Body of pancreas (tissue), 4 donors: ENCODE results near the gene OLA1. TPM values are rescaled to one million over a fixed set of nuclear protein-coding genes. Genes with fewer than 3 reads are reported as not detected.

Experiments used
- ATAC-seq: fragments of 150-250 bp; one replicate; pipeline ENCODE4 v1.9.1; 2016
- DNase-seq, 4 donors: peaks; one replicate each; pipeline ENCODE4 v3.0.0-alpha.2; 2019
- H3K27ac ChIP-seq, 4 donors: fragments of 200-600 bp; sonication (generic); 1 replicate in 3 of 4; 2 replicates in 1 of 4; pipeline versions ENCODE4 v1.5.1 to v1.6.1; 2016 to 2019; ENCODE audit warnings: mild to moderate bottlenecking in 1 of 4, mixed read lengths in 1 of 4, moderate library complexity in 1 of 4
- H3K27me3 ChIP-seq, 2 donors: fragments of 200-600 bp; sonication (generic); one replicate each; pipeline ENCODE4 v1.6.0; 2016; ENCODE audit warnings: mild to moderate bottlenecking in 1 of 2
- H3K36me3 ChIP-seq, 2 donors: fragments of 200-600 bp; sonication (generic); replicated peaks in 1 of 2; 2 replicates each; pipeline ENCODE4 v1.5.1; 2016; ENCODE audit warnings: low read depth in 2 of 2; ENCODE audit not compliant: insufficient read depth in 1 of 2
- H3K4me1 ChIP-seq: fragments of 200-600 bp; sonication (generic); one replicate; pipeline ENCODE4 v1.6.0; 2016
- H3K4me3 ChIP-seq, 2 donors: fragments of 200-600 bp; sonication (generic); 1 replicate in 1 of 2; 2 replicates in 1 of 2; pipeline ENCODE4 v1.5.1; 2016 to 2019
- H3K9me3 ChIP-seq, 3 donors: fragments of 200-600 bp; sonication (generic); 1 replicate in 2 of 3; 2 replicates in 1 of 3; pipeline ENCODE4 v1.5.1; 2016
- CTCF ChIP-seq, 7 experiments: fragments of 450-650 bp in 4 of 7; fragments of 200-600 bp in 3 of 7; sonication (generic) in 3 of 7; IDR thresholded peaks; one replicate each; pipeline ENCODE4 v1.5.1; 2016 to 2019; ENCODE audit warnings: antibody characterized with exemption in 7 of 7
- POLR2A ChIP-seq, 3 donors: fragments of 450-650 bp; IDR thresholded peaks; one replicate each; pipeline ENCODE4 v1.6.1; 2016; ENCODE audit warnings: antibody characterized with exemption in 3 of 3, mild to moderate bottlenecking in 2 of 3
- WGBS, 2 donors: methylation state at CpG; one replicate each; pipeline ENCODE4 v1.1.5; 2017; 5-methylcytosine and 5-hydroxymethylcytosine counted together
- intact Hi-C: fragments of 100-400 bp; cut with DNase I; formaldehyde crosslinking; loops from one replicate; pipeline ENCODE4 v1.15.1; 2023
- total RNA-seq, 2 donors: library from RNA; depleted of rRNA; stranded (reverse); fragments of >200 nt; gene quantifications; one replicate each; pipeline ENCODE4 v1.1.0, GENCODE V29; 2016

OLA1 gene
- total RNA-seq, 2 donors from 2014 or later, result 17.8 to 43.3 TPM

- WGBS, 2 donors, result 89 to 91% methylated on average over 5 of the region's 5 CpGs
- no peaks in the 10 kb centered on the region for H3K4me1 ChIP-seq
- intact Hi-C loops, result no loop called here
- no peaks in the 10 kb centered on the region for H3K36me3 ChIP-seq
- no peaks in the 10 kb centered on the region for H3K9me3 ChIP-seq
- H3K27me3 ChIP-seq, result no peaks in the 10 kb centered on the region
- no peak overlapping the region for H3K27ac ChIP-seq
- TF ChIP-seq POLR2A (IDR thresholded peaks at IDR 0.05) (no peak), CTCF (IDR thresholded peaks at IDR 0.05) (no peak)
- no peak for ATAC-seq
- no peak for DNase-seq
- H3K4me3 ChIP-seq, result no peak overlapping the region
Measured at GRCh38 chr2:174181368-174181767, 67.0 kb downstream of the OLA1 start.

- Histone ChIP-seq H3K27me3 (no peaks in the 10 kb centered on the region), H3K27ac (no peak overlapping the region), H3K9me3 (no peaks in the 10 kb centered on the region), H3K36me3 (no peaks in the 10 kb centered on the region), H3K4me1 (no peaks in the 10 kb centered on the region), H3K4me3 (no peak overlapping the region)
- TF ChIP-seq CTCF (IDR thresholded peaks at IDR 0.05), result no peak
- TF ChIP-seq POLR2A (IDR thresholded peaks at IDR 0.05), result no peak
- intact Hi-C loops, result no loop called here
- DNase-seq, result no peak
- no peak for ATAC-seq
Measured at GRCh38 chr2:174180726-174181236, 67.6 kb downstream of the OLA1 start.

- intact Hi-C loops, result no loop called here
- WGBS, 2 donors, result 77 to 83% methylated on average over 1 of the region's 1 CpG
- Histone ChIP-seq H3K4me1 (no peaks in the 10 kb centered on the region), H3K36me3 (no peaks in the 10 kb centered on the region), H3K27ac (no peak overlapping the region), H3K9me3 (no peaks in the 10 kb centered on the region), H3K4me3 (no peak overlapping the region), H3K27me3 (no peaks in the 10 kb centered on the region)
- no peak for ATAC-seq
- no peak for DNase-seq
- TF ChIP-seq CTCF (IDR thresholded peaks at IDR 0.05) (no peak), POLR2A (IDR thresholded peaks at IDR 0.05) (no peak)
Measured at GRCh38 chr2:174180165-174180724, 68.1 kb downstream of the OLA1 start.

GRCh38 chr2:174177316-174177890 lies 70.9 kb downstream of the OLA1 start:
- WGBS, 2 donors, result 56 to 59% methylated on average over 2 of the region's 2 CpGs
- H3K36me3 ChIP-seq, result no peaks in the 10 kb centered on the region
- no peaks in the 10 kb centered on the region for H3K27me3 ChIP-seq
- intact Hi-C loops, result no loop called here
- DNase-seq (no peak), ATAC-seq (no peak)
- H3K4me3 ChIP-seq, result no peak overlapping the region
- TF ChIP-seq CTCF (IDR thresholded peaks at IDR 0.05) (no peak), POLR2A (IDR thresholded peaks at IDR 0.05) (no peak)
- H3K27ac ChIP-seq, result no peak overlapping the region
- no peaks in the 10 kb centered on the region for H3K4me1 ChIP-seq
- H3K9me3 ChIP-seq, result no peaks in the 10 kb centered on the region

- Histone ChIP-seq H3K27me3 (no peaks in the 10 kb centered on the region), H3K4me1 (no peaks in the 10 kb centered on the region), H3K4me3 (no peak overlapping the region), H3K27ac (no peak overlapping the region), H3K9me3 (no peaks in the 10 kb centered on the region), H3K36me3 (no peaks in the 10 kb centered on the region)
- whole genome bisulfite sequencing, 2 donors, result 85 to 90% methylated on average over 1 of the region's 1 CpG
- TF ChIP-seq CTCF (IDR thresholded peaks at IDR 0.05) (no peak), POLR2A (IDR thresholded peaks at IDR 0.05) (no peak)
- intact Hi-C loops, result no loop called here
- no peak for DNase-seq
- ATAC-seq, result no peak
Measured at GRCh38 chr2:174176898-174177297, 71.4 kb downstream of the OLA1 start.
